Natural killer cell (primary cell): ENCODE measurements around the gene GALNT9. TPM values are rescaled to one million over a fixed set of nuclear protein-coding genes. Genes with fewer than 3 reads are reported as not detected.

Experiments used
- ATAC-seq, 3 donors: fragments of 150-1000 bp in 2 of 3; fragments of 200-7000 bp in 1 of 3; cut with Tn5 transposase; 1 replicate in 1 of 3; 2 replicates in 2 of 3; pipeline ENCODE4 v1.10.0; 2021; ENCODE audit warnings: mild to moderate bottlenecking in 2 of 3, moderate library complexity in 2 of 3
- DNase-seq, 2 donors: peaks; one replicate each; pipeline versions ENCODE4 v3.0.0 to v3.0.0-alpha.2; 2013 to 2021; ENCODE audit warnings: mixed read lengths in 1 of 2
- H3K27ac ChIP-seq: one replicate; pipeline ENCODE4 v1.5.1; 2013; ENCODE audit warnings: mild to moderate bottlenecking, low read length
- H3K27me3 ChIP-seq: one replicate; pipeline ENCODE4 v1.6.1; 2013; ENCODE audit warnings: low read length; ENCODE audit not compliant: control insufficient read depth, insufficient read depth
- H3K36me3 ChIP-seq: one replicate; pipeline ENCODE4 v1.6.1; 2013; ENCODE audit warnings: low read length; ENCODE audit not compliant: control insufficient read depth, insufficient read depth
- H3K4me1 ChIP-seq: one replicate; pipeline ENCODE4 v1.6.1; 2013; ENCODE audit warnings: low read length; ENCODE audit not compliant: control insufficient read depth, insufficient read depth
- H3K4me3 ChIP-seq: one replicate; pipeline ENCODE4 v1.5.1; 2013; ENCODE audit warnings: low read length
- H3K9me3 ChIP-seq: one replicate; pipeline ENCODE4 v1.6.1; 2013; ENCODE audit warnings: low read length; ENCODE audit not compliant: control insufficient read depth, insufficient read depth
- H3K27ac Mint-ChIP-seq, 2 donors: one replicate each; pipeline ENCODE4 v1.8.0; 2022; ENCODE audit warnings: mild to moderate bottlenecking in 2 of 2, mixed read lengths in 2 of 2, moderate library complexity in 1 of 2
- H3K27me3 Mint-ChIP-seq, 2 donors: one replicate each; pipeline ENCODE4 v1.8.0; 2022; ENCODE audit warnings: low read depth in 2 of 2, mixed read lengths in 2 of 2
- H3K36me3 Mint-ChIP-seq: one replicate; pipeline ENCODE4 v1.8.0; 2022; ENCODE audit warnings: mixed read lengths
- H3K4me1 Mint-ChIP-seq, 2 donors: one replicate each; pipeline ENCODE4 v1.8.0; 2022; ENCODE audit warnings: mixed read lengths in 2 of 2
- H3K4me3 Mint-ChIP-seq: one replicate; pipeline ENCODE4 v1.8.0; 2022; ENCODE audit warnings: mild to moderate bottlenecking, moderate library complexity, mixed read lengths
- H3K9me3 Mint-ChIP-seq, 2 donors: one replicate each; pipeline ENCODE4 v1.8.0; 2022; ENCODE audit warnings: mixed read lengths in 2 of 2
- WGBS: methylation state at CpG from one replicate; pipeline ENCODE4 v1.1.7; 2013; ENCODE audit warnings: missing lambda C conversion rate; ENCODE audit not compliant: insufficient coverage; 5-methylcytosine and 5-hydroxymethylcytosine counted together
- intact Hi-C: fragments of 100-400 bp; cut with micrococcal nuclease; formaldehyde crosslinking; loops from one replicate; pipeline ENCODE4 v1.14.2; 2022
- total RNA-seq, 4 donors: library from RNA; stranded (reverse); fragments of 120-200 nt in 1 of 4; gene quantifications; one replicate each; pipeline versions ENCODE4 v1.2.3 to v1.2.4, GENCODE V29; 2013 to 2022
- TF ChIP-seq, protein P1 (sequence below): fragments of 200-600 bp; IDR thresholded peaks from one replicate; pipeline ENCODE4 v1.8.0; 2022; ENCODE audit warnings: antibody characterized with exemption

Gene GALNT9
- total RNA-seq, 3 donors from 2014 or later (not counting 1 experiment from before 2014, with no cell fraction given) = not detected

DNA sequence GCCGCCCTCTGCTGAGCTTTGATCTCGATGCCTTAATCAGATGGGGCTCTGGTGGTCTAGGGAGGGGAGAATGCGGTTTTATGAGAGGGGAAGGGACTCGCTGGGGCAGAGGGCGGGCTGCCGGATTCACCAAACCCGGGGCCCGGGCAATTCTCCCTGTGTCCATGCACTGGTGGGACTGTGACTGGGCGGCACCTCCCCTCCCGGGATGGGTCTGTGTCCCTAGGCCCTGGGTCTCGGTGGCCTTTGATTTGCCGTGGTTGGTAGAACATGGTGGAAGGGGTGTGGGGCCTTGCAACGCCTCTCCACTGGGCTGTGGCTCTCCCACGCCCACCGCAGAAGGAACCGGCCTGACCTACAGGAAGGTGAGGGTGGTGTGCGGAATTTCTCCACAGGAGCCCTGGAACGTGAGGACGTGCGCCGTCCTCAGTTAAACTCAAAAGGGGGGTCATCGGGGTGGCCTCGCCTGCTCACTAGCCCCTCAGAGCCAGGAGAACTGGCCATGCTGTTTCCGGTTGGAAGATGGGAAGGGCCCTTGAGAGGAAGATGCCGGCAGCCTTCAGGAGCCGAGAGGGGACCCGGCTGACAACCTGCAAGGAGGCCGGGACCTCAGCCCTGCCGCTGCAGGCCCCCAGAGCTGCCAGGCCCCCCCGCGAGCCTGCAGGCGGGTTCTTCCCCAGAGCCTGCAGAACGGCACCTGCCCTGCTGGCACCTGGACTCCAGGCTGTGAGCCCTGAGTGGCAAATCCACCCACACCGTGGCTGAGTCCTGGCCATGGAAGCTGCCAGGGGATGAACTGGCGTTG, 141.5 kb downstream of the GALNT9 start:
- no peaks in the 10 kb centered on the region for H3K36me3 ChIP-seq
- WGBS = 95% methylated on average over 35 of the region's 35 CpGs
- TF ChIP-seq, protein P1, sequence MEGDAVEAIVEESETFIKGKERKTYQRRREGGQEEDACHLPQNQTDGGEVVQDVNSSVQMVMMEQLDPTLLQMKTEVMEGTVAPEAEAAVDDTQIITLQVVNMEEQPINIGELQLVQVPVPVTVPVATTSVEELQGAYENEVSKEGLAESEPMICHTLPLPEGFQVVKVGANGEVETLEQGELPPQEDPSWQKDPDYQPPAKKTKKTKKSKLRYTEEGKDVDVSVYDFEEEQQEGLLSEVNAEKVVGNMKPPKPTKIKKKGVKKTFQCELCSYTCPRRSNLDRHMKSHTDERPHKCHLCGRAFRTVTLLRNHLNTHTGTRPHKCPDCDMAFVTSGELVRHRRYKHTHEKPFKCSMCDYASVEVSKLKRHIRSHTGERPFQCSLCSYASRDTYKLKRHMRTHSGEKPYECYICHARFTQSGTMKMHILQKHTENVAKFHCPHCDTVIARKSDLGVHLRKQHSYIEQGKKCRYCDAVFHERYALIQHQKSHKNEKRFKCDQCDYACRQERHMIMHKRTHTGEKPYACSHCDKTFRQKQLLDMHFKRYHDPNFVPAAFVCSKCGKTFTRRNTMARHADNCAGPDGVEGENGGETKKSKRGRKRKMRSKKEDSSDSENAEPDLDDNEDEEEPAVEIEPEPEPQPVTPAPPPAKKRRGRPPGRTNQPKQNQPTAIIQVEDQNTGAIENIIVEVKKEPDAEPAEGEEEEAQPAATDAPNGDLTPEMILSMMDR = no peak
- intact Hi-C loops = loop anchor here (5.0 kb wide), 1 partner anchor 36 kb away; no protein-coding TSS in a partner anchor
- Mint-ChIP-seq H3K9me3 (peaks cover 0 to 6% of the 10 kb centered on the region in 2 donors), H3K27ac (peak overlapping the region in 1 of 2 donors; percentile 11), H3K4me1 (peaks cover 27 to 28% of the 10 kb centered on the region in 2 donors), H3K36me3 (no peaks in the 10 kb centered on the region), H3K27me3 (peaks cover 0 to 5% of the 10 kb centered on the region in 2 donors), H3K4me3 (peak overlapping the region; percentile 77)
- DNase-seq (peak in 1 of 2 donors; percentile 30), ATAC-seq (no peak)
- no peaks in the 10 kb centered on the region for H3K27me3 ChIP-seq
- no peaks in the 10 kb centered on the region for H3K9me3 ChIP-seq
- no peak overlapping the region for H3K4me3 ChIP-seq
- H3K4me1 ChIP-seq = peaks cover 53% of the 10 kb centered on the region
- no peak overlapping the region for H3K27ac ChIP-seq

GRCh38 chr12:132186857-132187620, 142.3 kb downstream of the GALNT9 start:
- Histone ChIP-seq H3K27me3 (no peaks in the 10 kb centered on the region), H3K4me3 (no peak overlapping the region), H3K27ac (peak overlapping the region; percentile 79), H3K36me3 (no peaks in the 10 kb centered on the region), H3K9me3 (no peaks in the 10 kb centered on the region), H3K4me1 (peaks cover 53% of the 10 kb centered on the region)
- H3K27me3 Mint-ChIP-seq = peaks cover 0 to 8% of the 10 kb centered on the region in 2 donors
- H3K27ac Mint-ChIP-seq = peak overlapping the region in 1 of 2 donors; percentile 54
- H3K36me3 Mint-ChIP-seq = no peaks in the 10 kb centered on the region
- WGBS = 79% methylated on average over 39 of the region's 39 CpGs
- no peak for ATAC-seq
- peak overlapping the region; percentile 77 for H3K4me3 Mint-ChIP-seq
- H3K4me1 Mint-ChIP-seq = peaks cover 27 to 28% of the 10 kb centered on the region in 2 donors
- DNase-seq = peak in 1 of 2 donors; percentile 64
- H3K9me3 Mint-ChIP-seq = peaks cover 0 to 6% of the 10 kb centered on the region in 2 donors
- intact Hi-C loops = loop anchor here (5.0 kb wide), 1 partner anchor 35 kb away; no protein-coding TSS in a partner anchor
- TF ChIP-seq, protein P1 = no peak

DNA sequence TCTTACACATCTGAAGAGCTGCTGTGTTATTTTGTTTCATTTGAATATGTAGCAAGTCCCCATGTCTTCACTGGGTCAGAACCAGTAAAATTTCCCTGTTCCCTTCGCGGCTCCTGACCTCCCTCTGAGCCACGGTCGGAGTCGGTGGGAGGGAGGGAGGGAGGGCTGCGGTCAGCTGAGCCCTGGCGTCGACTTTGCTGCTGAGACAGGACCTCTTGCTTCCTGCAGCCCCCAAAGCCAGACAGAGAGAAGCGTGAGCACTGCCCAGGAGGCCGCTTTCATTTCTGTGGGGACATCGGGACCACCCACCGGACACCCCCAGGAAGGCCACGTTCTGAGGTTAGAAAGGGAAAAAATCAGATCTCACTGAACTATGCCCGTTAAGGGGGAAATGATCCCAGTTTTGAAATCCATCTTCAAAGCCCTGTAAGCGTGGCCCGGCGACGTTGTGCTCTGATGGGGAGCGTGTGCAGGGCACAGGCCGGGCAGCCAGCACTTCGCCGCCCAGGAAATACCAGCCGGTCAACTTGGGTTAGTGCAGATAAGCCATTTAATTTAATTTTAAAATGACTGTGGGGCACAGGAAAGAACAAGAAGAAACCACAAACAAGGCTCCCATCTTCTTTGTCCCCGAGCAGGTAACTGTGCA, 143.1 kb downstream of the GALNT9 start:
- Mint-ChIP-seq H3K4me3 (peak overlapping the region; percentile 85), H3K4me1 (peaks cover 26 to 31% of the 10 kb centered on the region in 2 donors), H3K9me3 (peaks cover 0 to 6% of the 10 kb centered on the region in 2 donors), H3K27me3 (peaks cover 0 to 8% of the 10 kb centered on the region in 2 donors), H3K27ac (peak overlapping the region; percentile 54 to 73), H3K36me3 (no peaks in the 10 kb centered on the region)
- ATAC-seq (no peak), DNase-seq (no peak)
- Histone ChIP-seq H3K9me3 (no peaks in the 10 kb centered on the region), H3K27me3 (no peaks in the 10 kb centered on the region), H3K4me3 (no peak overlapping the region), H3K4me1 (peaks cover 53% of the 10 kb centered on the region), H3K36me3 (no peaks in the 10 kb centered on the region), H3K27ac (peak overlapping the region; percentile 79)
- TF ChIP-seq, protein P1 = no peak
- intact Hi-C loops = loop anchor here (5.0 kb wide), 1 partner anchor 34 kb away; no protein-coding TSS in a partner anchor
- 25% methylated on average over 24 of the region's 24 CpGs for WGBS
